ENCODE results near the gene BMP10. TPM values are rescaled to one million over a fixed set of nuclear protein-coding genes. Genes with fewer than 3 reads are reported as not detected.

BMP10 gene
- total RNA-seq, 1 donor from 2014 or later = not detected

GRCh38 chr2:68822207-68822872 is 48.9 kb downstream of the BMP10 start:
- DNase-seq (ENCODE audit: low read depth in 2 of 2) = no peak

GRCh38 chr2:68819556-68819955 is 51.6 kb downstream of the BMP10 start:
- no peak for DNase-seq (ENCODE audit: low read depth in 2 of 2)

- no peak for DNase-seq (ENCODE audit: low read depth in 2 of 2)
Measured at GRCh38 chr2:68817306-68817705, 53.9 kb downstream of the BMP10 start.

Other genes with a start within 250 kb of the BMP10 start
- not detected in 2 replicates for gene PROKR1, start 227.8 kb downstream of the BMP10 start, total RNA-seq
- gene ARHGAP25, start 136.6 kb downstream of the BMP10 start, total RNA-seq = 8.9 and 10.1 TPM in 2 replicates
- not detected in 2 replicates for gene GKN2, start 81.5 kb upstream of the BMP10 start, total RNA-seq
- not detected in 2 replicates for gene GKN1, start 103.2 kb upstream of the BMP10 start, total RNA-seq
- 0.20 and 0.65 TPM in 2 replicates for gene ANTXR1, start 141.8 kb upstream of the BMP10 start, total RNA-seq

All from lung microvascular endothelial cell (primary cell).